ENCODE results near the gene MFNG. TPM values are rescaled to one million over a fixed set of nuclear protein-coding genes. Genes with fewer than 3 reads are reported as not detected.
"Not testable (repeated sequence)": the region's sequence is repeated elsewhere in the genome, so short reads cannot be mapped to it uniquely, and the experiment has no call there.

MFNG gene
- total RNA-seq, 1 donor: under 0.01 TPM

DNA sequence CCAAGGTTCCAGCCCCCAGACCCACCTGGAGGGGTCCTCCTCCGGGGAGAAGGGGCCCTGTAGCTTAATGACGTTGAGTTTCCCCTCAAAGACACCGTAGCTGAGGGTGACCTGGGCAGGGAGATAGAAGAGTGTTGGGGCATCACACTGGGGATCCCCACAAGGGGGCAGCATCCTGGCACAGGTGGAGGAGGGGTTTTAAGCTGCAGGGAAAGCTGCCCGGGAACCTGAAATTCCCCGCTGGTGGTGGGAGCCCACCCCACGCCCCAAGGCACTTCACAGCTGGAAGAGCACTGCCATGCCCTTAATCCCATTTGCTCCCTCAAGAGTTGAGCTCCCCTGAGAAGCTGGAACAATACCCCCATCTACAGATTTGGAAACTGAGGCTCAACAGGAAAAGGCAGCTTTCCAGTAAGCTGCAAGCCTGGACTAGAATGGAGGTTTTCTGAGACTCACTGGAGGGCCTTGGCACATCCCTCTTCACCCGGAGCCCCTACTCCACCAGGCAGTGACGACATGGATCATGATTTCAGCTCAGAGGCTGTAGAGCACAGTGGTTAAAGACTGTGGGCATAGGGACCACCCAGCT, 13.7 kb downstream of the MFNG start:
- DNase-seq (ENCODE audit: low read depth): peak; percentile 36
- H3K4me3 ChIP-seq (ENCODE audit: low read depth, low read length): no peak overlapping the region
- TF ChIP-seq, protein P1, sequence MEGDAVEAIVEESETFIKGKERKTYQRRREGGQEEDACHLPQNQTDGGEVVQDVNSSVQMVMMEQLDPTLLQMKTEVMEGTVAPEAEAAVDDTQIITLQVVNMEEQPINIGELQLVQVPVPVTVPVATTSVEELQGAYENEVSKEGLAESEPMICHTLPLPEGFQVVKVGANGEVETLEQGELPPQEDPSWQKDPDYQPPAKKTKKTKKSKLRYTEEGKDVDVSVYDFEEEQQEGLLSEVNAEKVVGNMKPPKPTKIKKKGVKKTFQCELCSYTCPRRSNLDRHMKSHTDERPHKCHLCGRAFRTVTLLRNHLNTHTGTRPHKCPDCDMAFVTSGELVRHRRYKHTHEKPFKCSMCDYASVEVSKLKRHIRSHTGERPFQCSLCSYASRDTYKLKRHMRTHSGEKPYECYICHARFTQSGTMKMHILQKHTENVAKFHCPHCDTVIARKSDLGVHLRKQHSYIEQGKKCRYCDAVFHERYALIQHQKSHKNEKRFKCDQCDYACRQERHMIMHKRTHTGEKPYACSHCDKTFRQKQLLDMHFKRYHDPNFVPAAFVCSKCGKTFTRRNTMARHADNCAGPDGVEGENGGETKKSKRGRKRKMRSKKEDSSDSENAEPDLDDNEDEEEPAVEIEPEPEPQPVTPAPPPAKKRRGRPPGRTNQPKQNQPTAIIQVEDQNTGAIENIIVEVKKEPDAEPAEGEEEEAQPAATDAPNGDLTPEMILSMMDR (IDR thresholded peaks at IDR 0.05; ENCODE audit: insufficient read depth, low read depth, low read length): peak; percentile 72

DNA sequence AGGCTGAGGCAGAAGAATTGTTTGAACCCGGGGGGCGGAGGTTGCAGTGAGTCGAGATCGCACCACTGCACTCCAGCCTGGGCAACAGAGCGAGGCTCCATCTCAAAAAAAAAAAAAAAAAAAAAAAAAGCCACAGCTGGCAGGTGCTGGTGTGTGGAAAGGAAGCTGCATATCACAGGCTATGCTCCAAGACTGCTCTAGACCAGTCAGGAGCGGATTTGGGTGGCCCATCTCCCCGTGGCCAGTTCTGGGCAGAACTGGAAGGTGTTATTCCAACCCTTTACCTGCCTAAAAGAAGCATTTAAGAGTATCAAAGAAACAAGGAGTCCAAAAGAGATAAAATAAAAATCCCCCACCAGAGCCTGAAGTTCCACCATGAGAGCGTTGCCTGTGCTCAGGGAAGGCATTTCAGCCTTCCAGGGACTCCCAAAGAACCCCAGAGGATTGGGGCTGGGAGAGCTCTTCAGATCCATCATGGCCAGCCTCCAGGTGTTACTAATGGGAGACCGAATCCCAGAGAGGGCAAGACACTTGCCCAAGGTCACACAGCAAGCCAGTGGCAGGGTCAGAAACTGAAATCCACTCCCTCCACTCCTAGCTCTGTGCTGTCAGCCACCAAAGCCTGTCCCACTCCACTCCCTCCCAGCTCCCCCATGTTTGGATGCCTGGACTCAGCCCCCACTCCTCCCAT, 14.3 kb downstream of the MFNG start:
- H3K4me3 ChIP-seq (ENCODE audit: low read depth, low read length): no peak overlapping the region
- DNase-seq (ENCODE audit: low read depth): no peak
- TF ChIP-seq, protein P1 (IDR thresholded peaks at IDR 0.05; ENCODE audit: insufficient read depth, low read depth, low read length): no peak

DNA sequence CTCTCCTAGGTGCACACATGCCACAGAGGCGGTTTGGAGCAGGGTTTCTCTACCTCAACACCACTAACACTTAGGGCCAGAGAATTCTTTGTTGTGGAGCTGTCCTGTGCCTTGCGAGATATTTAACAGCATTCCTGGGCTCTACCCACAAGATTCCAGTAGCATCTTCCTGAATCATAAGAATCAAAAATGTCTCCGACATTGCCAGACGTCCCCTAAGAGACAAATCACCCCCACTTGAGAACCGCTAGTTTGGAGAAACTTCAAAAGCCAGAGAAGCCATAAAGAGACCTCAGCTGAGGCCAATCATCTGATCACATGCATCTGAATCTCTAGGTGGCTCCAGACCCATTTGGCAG, 16.1 kb downstream of the MFNG start:
- H3K4me3 ChIP-seq (ENCODE audit: low read depth, low read length): no peak overlapping the region
- no peak for DNase-seq (ENCODE audit: low read depth)
- TF ChIP-seq, protein P1 (IDR thresholded peaks at IDR 0.05; ENCODE audit: insufficient read depth, low read depth, low read length): no peak

DNA sequence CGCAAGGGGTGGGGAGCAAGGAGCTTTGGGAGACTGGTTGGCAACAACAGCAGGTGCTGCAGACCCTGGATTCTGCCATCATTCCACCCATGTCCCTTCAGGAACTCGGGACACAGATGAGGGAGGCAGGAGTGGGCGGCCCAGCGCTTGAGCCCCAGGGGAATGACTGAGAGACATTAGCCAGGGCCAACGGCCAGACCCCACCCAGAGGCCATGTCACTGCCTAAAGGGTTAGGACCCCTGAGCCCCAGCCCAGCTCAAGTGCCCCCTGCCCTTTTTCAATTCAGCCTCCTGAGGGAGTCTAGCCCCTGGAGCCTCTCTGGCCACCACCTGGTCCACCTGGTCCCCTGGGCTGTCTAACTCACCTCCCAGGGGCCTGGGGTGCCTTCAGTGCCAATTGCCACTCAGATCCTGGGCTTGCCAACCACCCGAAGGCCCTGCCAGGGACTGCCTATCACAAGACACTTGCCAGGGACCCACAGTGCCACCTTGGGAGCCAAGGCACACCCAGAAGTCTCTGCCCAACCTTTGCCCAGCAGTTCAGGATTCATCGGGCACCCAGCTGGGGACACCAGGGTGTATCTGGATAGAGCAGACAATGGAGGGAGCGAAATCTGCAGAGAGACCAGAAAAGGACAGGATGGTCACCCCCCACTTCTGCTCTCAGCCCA, 16.6 kb downstream of the MFNG start:
- TF ChIP-seq, protein P1 (IDR thresholded peaks at IDR 0.05; ENCODE audit: insufficient read depth, low read depth, low read length): no peak
- H3K4me3 ChIP-seq (ENCODE audit: low read depth, low read length): no peak overlapping the region
- no peak for DNase-seq (ENCODE audit: low read depth)

DNA sequence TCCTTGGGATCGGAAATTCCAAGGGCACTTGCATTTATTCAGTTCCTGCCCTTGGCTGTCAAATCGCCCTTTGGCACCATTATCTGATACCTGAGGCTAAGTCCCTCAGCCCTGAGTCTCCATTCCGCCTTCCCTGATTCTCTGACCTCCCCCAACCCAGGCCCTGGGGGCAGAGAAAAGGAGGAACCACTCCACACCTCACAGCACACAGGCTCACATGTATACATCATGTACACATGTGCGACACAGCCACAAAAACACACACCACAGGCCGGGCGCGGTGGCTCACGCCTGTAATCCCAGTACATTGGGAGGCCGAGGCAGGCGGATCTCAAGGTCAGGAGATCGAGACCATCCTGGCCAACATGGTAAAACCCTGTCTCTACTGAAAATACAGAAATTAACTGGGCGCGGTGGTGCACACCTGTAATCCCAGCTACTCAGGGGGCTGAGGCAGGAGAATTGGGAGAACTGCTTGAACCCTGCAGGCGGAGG, 17.9 kb downstream of the MFNG start:
- not testable (repeated sequence) for H3K4me3 ChIP-seq (ENCODE audit: low read depth, low read length); DNase-seq (ENCODE audit: low read depth)

DNA sequence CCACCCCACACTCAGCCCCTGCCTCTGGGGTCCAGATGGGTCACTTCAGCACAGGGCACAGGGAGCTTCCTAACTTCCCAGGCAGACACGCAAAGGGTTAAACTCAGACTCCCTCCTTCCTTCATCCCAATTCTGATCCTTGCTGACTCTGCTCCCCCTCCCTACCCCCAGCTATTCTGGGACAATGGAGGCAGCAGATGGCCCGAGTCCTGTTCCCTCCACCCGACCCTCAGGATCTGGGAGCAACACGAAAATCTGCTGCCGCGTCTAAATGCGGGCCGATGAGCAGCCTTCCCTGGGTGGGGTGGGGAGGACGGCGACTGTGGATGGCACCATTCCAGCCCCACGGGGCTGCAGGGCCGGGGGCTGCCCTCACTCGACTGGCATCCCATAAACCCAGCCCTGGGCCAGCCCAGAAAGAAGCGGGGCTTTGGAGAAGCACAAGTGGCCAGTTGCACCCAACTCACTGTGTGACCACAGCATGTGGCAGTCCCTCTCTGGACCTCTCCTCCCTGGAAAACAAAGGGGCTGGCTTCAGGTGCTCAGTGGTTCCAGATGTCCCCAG, 18.7 kb downstream of the MFNG start:
- DNase-seq (ENCODE audit: low read depth): no peak
- TF ChIP-seq, protein P1 (IDR thresholded peaks at IDR 0.05; ENCODE audit: insufficient read depth, low read depth, low read length): no peak

DNA sequence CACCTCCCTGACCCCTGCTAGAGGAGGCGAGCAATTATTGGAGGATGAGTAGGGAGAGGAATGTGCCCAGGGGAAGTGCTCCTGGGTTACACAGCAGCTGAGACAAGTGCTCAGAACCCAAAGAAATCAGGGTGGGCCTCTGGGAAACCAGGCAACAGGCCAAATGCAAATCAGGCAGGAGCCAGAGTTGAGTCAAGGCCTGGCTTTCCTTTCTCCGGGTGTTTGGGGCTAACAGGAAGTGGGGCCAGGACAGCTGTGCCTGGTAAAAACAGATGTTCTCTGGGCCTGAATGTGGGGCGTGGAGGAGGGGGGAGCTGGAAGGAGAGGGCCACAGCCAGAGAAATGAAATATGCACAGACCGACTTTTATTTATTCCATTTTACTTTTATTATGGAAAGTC, 22.0 kb downstream of the MFNG start:
- TF ChIP-seq, protein P1 (IDR thresholded peaks at IDR 0.05; ENCODE audit: insufficient read depth, low read depth, low read length): no peak
- no peak for DNase-seq (ENCODE audit: low read depth)
- H3K4me3 ChIP-seq (ENCODE audit: low read depth, low read length): no peak overlapping the region

More for the DNA sequence above, 18.7 kb downstream of the MFNG start:
- no peak overlapping the region for H3K4me3 ChIP-seq (ENCODE audit: low read depth, low read length)

Measured in fibroblast of villous mesenchyme (primary cell).